HG03159 (cell line): ENCODE results near the gene PI4K2A.
A peak's percentile ranks its signal among the peaks of the same experiment; 100 is the strongest.
"Not testable (repeated sequence)": the region's sequence is repeated elsewhere in the genome, so short reads cannot be mapped to it uniquely, and the experiment has no call there.

Experiments
- ATAC-seq: cut with Tn5 transposase; IDR thresholded peaks from one replicate; pipeline ENCODE4 v1.9.1; 2021; ENCODE audit warnings: mild to moderate bottlenecking, moderate library complexity; ENCODE audit not compliant: unreplicated experiment

Gene PI4K2A

DNA sequence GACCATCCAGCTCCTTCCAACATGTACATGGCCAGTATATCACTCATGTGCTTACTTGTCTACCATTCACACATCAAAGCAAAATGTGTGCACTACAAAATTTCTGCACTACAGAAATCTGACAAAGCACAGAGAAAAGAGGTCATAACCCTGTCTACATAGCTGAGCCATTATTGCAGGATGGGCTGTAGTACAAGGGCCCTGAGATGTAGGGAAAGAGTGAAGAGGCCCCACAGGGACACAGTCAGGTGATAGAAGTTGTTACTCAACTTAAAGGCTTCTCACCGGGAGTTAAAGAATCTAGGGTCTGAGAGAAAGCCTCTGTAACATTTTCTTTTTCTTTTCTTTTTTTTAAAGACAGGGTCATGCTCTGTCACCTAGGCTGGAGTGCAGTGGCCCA is 29.1 kb downstream of the PI4K2A start:
- no peak for ATAC-seq

DNA sequence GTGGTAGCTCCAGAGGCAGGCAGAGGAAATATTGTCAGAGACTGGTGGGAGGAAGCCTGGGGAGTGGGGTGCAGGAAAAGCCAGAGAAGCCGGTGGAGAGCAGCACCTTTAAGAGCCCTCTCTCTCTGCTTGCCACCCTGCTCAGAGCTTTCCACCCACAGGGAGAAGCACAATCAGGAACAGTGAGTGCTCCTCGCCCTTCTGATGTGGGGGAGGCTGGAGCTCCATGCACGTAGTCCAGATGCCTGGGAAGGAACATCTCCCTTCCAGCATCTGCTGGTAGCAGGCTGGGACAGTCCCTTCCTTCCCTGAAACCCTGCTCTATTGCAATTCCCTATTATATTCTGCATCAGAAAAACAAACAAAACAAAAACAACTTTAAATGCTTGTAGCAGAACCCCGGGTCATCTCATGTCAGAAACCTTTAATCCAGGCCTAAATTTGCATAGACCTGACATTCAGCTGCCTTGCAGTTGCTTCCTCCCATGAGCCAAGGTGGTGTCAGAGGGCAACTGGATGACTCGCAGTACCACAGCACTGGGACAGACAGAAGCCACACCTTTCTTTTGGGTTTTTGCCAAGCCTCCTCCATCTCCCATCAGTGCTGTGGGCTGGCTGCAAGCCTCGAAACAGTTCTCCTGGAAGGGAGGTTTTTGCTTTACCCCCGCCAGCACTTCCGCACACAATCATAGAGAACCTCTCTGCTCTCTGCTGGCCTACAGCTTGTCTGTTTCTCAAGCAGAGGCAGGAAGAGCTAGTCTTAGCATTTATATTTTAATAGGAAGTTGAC is 33.5 kb downstream of the PI4K2A start:
- no peak for ATAC-seq

- ATAC-seq = no peak
Observed at GRCh38 chr10:97675222-97675621, 34.8 kb downstream of the PI4K2A start.

GRCh38 chr10:97676770-97677581 is 36.5 kb downstream of the PI4K2A start:
- ATAC-seq = peak; percentile 74

- no peak for ATAC-seq
Observed at GRCh38 chr10:97679594-97679993, 39.1 kb downstream of the PI4K2A start.

DNA sequence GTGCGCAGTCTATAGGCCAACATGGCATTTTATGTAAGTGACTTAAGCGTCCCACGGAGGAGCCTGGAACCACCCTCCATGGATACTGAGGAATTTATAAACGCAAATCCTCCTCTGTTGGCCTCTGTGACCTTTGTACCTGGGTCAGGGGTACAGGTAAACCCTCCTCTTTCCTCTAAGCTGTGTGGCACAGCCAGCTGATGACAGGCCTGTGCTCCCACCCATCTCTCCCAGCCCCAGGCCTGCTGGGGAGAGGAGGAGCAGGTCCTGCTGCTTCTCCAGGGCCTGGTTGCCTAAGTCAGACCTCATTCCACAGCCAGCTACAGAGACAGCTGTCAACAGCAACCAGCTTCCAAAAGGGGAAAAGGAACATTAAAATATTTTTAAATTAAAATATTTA is 41.6 kb downstream of the PI4K2A start:
- ATAC-seq = no peak

- no peak for ATAC-seq
Observed at GRCh38 chr10:97683556-97684367, 43.3 kb downstream of the PI4K2A start.

DNA sequence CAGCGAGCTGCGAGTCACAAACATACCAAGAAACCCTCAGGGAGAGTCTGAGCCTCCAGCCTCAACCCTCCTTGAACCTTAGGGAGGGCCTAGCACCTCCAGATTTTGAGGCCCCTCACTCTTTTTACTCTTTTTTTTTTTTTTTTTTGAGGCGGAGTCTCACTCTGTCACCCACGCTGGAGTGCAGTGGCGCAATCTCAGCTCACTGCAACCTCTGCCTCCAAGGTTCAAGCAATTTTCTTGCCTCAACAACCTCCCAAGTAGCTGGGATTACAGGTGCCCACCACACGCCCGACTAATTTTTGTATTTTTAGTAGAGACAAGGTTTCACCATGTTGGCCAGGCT is 43.9 kb downstream of the PI4K2A start:
- ATAC-seq = not testable (repeated sequence)

GRCh38 chr10:97684866-97685394 is 44.5 kb downstream of the PI4K2A start:
- ATAC-seq = no peak

DNA sequence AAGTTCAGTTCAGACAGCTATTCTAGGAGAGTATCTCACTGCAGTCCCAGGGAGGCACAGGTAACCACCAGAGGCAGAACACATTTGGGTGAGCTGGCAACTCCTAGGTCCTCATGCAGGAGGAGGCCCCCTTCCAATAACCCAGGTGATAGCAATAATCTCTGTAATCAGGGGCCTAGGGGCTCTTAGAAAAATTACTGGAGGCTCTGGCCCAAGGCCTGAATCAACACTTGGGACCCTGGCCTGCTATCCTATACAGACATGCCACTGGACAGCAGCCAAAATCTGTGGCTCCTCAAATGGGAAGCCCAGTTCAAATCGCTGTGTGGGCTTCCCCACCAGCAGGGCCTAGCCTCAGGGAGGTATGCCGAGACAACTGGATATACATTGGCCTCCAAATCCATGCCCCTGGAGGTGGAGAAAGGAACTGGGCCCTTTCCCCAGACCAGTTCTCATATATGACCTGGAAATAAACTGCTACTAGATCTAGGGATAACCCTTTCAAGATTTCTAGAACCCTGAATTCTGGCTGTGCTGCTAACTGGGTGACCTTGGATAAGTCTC is 45.0 kb downstream of the PI4K2A start:
- no peak for ATAC-seq

- ATAC-seq = no peak
Observed at GRCh38 chr10:97686301-97686961, 46.0 kb downstream of the PI4K2A start.

- peak; percentile 88 for ATAC-seq
Observed at GRCh38 chr10:97686962-97687784, 46.7 kb downstream of the PI4K2A start, which contains the start of gene AVPI1. Gene AVPI1 (minus strand): TSS chr10:97687241. CDS start chr10:97679905, 7,336 bp downstream.

GRCh38 chr10:97687785-97688781 is 47.6 kb downstream of the PI4K2A start:
- ATAC-seq = no peak

DNA sequence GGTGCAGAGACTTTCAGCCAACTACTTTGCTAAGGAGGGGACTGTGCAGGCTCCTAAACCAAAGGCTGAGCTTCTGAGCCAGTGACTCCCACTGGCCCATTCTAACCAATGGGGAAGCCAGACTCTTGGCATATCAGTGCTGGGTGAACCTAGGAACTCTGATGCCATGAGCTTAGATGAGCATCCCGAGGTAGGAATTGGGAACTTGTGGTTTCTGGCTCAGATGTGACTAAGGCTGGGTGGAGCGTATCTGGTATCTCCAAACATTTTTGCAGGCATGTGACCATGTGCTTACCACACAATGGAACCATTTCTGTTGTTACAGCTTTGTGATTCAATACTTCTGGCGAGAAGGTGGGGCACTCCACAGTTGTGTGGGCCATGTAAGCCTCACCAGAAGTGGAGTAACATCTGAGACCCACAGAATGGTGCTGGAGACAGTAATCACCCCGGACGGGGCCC is 49.1 kb downstream of the PI4K2A start:
- ATAC-seq = no peak

DNA sequence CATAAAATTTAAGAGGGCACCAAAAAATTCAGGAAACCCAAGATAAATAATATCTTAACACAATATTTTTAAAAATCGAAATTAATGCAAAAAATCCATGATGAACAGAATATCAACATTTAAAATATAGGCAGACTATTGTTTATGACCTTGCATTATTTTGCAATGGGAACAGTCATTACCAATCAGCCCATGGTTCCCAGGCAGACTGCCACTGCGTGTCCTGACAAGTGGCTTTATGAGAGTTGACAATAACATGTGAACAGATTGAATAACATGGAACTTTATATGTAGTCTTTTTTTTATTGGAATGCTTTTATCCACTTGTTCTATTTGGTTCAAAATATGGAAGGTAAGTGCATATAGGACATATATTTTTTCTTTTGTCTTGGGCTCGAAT is 49.7 kb downstream of the PI4K2A start:
- no peak for ATAC-seq

DNA sequence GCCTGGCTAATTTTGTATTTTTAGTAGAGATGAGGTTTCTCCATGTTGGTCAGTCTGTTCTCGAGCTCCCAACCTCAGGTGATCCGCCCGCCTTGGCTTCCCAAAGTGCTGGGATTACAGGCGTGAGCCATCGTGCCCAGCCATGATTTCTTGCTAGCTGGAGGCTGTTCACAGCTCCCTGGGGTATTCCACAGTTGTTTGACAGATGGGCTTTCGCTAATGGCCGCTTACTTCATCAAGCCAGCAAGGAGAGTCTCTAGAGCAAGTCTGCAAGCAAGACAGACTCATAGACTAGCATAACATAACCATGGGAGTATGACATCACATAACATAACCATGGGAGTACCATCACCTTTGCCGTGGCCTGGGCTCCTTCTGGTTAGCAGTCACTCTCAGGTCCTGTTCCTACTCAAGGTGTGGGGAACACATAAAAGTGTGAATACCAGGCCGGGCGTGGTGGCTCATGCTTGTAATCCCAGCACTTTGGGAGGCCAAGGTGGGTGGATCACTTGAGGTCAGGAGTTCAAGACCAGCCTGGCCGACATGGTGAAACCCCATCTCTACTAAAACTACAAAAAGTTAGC is 57.7 kb downstream of the PI4K2A start:
- ATAC-seq = not testable (repeated sequence)

DNA sequence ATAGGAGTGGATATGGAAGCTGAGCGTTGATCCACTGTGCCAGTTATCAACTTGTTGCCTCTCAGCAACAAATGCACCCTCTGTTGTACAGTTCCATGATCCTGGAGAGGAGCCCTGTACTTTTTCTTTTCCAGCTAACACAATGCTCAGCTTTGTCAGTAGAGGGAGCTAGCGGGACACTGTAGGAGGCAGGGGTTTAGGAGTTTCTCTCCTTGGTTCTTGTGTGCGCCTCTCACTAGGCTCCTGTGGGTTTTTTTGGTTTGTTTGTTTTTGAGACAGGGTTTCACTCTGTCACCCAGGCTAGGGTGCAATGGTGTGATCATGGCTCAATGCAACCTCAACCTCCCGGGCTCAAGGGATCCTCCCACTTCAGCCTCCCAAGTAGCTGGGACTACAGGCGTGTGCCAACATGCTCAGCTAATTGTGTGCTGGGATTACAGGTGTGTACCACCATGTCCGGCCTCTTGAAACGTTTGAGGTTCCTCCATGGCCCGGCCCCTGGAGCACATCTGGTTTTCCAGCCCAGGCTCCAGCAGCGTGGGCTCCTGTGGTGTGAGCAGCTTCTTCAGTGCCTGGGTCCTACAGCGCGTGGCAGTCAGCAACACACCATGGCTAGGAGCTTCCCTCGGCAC is 61.1 kb downstream of the PI4K2A start:
- peak; percentile 72 for ATAC-seq
